HG03571 (cell line): ENCODE results near the gene MRPL2.

Experiments
- ATAC-seq: cut with Tn5 transposase; IDR thresholded peaks from one replicate; pipeline ENCODE4 v1.9.1; 2021; ENCODE audit not compliant: unreplicated experiment

Gene MRPL2

GRCh38 chr6:43021270-43022047 is 37.8 kb downstream of the MRPL2 start, which contains the start of gene RRP36:
Gene RRP36 (plus strand): TSS chr6:43021623. CDS start chr6:43021655, 32 bp downstream.
- no peak for ATAC-seq

GRCh38 chr6:43020847-43021246 is 38.4 kb downstream of the MRPL2 start:
- no peak for ATAC-seq

- no peak for ATAC-seq
Observed at GRCh38 chr6:43020052-43020705, 39.1 kb downstream of the MRPL2 start.

GRCh38 chr6:43019152-43019551 is 40.1 kb downstream of the MRPL2 start:
- ATAC-seq = no peak

GRCh38 chr6:43016943-43017334 is 42.3 kb downstream of the MRPL2 start:
- ATAC-seq = no peak

GRCh38 chr6:43016176-43016942 is 42.9 kb downstream of the MRPL2 start:
- no peak for ATAC-seq

GRCh38 chr6:43014434-43014909 is 44.8 kb downstream of the MRPL2 start:
- no peak for ATAC-seq

- ATAC-seq = peak; percentile 89
Observed at GRCh38 chr6:43013843-43014433, 45.3 kb downstream of the MRPL2 start, which contains the start of the genes KLHDC3 and MEA1. Gene KLHDC3 (plus strand): TSS chr6:43014249. CDS start chr6:43017193, 2,944 bp downstream. Gene MEA1 (minus strand): TSS chr6:43013946. CDS start chr6:43013813, 133 bp downstream.

- peak; percentile 1 for ATAC-seq
Observed at GRCh38 chr6:43013097-43013842, 46.0 kb downstream of the MRPL2 start.

- ATAC-seq = no peak
Observed at GRCh38 chr6:43012364-43012763, 46.9 kb downstream of the MRPL2 start.

GRCh38 chr6:43011207-43011606 is 48.0 kb downstream of the MRPL2 start:
- ATAC-seq = no peak

- ATAC-seq = no peak
Observed at GRCh38 chr6:43009124-43009523, 50.1 kb downstream of the MRPL2 start.

GRCh38 chr6:43007126-43007525 is 52.1 kb downstream of the MRPL2 start:
- ATAC-seq = no peak

- ATAC-seq = no peak
Observed at GRCh38 chr6:43006251-43006650, 53.0 kb downstream of the MRPL2 start.

- ATAC-seq = no peak
Observed at GRCh38 chr6:43005844-43006243, 53.4 kb downstream of the MRPL2 start.
